Neuronal stem cell (in vitro differentiated cells): ENCODE measurements around the gene GRID1.
"Not testable (repeated sequence)": the region's sequence is repeated elsewhere in the genome, so short reads cannot be mapped to it uniquely, and the experiment has no call there.

Experiments
- DNase-seq: peaks from one replicate; pipeline ENCODE4 v3.0.0-alpha.2; 2013; ENCODE audit warnings: low spot score
- H2AFZ ChIP-seq: one replicate; pipeline ENCODE4 v1.6.1; 2013; ENCODE audit warnings: mild to moderate bottlenecking, low read length, inconsistent platforms
- H2AK5ac ChIP-seq: 2 replicates; pipeline ENCODE4 v1.6.1; 2013; ENCODE audit warnings: low read depth, mild to moderate bottlenecking, inconsistent platforms, low read length, moderate library complexity, mixed read lengths
- H2BK120ac ChIP-seq: 2 replicates; pipeline ENCODE4 v1.6.1; 2013; ENCODE audit warnings: low read depth, mild to moderate bottlenecking, inconsistent platforms, low read length, moderate library complexity, mixed read lengths
- H2BK12ac ChIP-seq: one replicate; pipeline ENCODE4 v1.6.1; 2013; ENCODE audit warnings: low read length, inconsistent platforms
- H2BK15ac ChIP-seq: 2 replicates; pipeline ENCODE4 v1.6.1; 2013; ENCODE audit warnings: mild to moderate bottlenecking, low read length, inconsistent platforms, mixed read lengths
- H2BK5ac ChIP-seq: one replicate; pipeline ENCODE4 v1.6.1; 2013; ENCODE audit warnings: inconsistent platforms, mild to moderate bottlenecking, low read length, moderate library complexity
- H3K14ac ChIP-seq: one replicate; pipeline ENCODE4 v1.6.1; 2013; ENCODE audit warnings: low read length, inconsistent platforms
- H3K18ac ChIP-seq: 2 replicates; pipeline ENCODE4 v1.6.1; 2013; ENCODE audit warnings: low read length, inconsistent platforms
- H3K23ac ChIP-seq: 2 replicates; pipeline ENCODE4 v1.6.1; 2013; ENCODE audit warnings: low read depth, mild to moderate bottlenecking, mixed read lengths, low read length, inconsistent platforms; ENCODE audit not compliant: poor library complexity
- H3K27ac ChIP-seq: replicated peaks from 3 replicates; pipeline ENCODE4 v1.5.1; 2013; ENCODE audit warnings: low read length, inconsistent platforms
- H3K27me3 ChIP-seq, 3 experiments: 2 replicates each; pipeline ENCODE4 v1.6.1; 2013; ENCODE audit warnings: low read length in 3 of 3, mild to moderate bottlenecking in 2 of 3, inconsistent platforms in 1 of 3, low read depth in 1 of 3, mixed read lengths in 1 of 3, moderate library complexity in 1 of 3; ENCODE audit not compliant: control insufficient read depth in 3 of 3, insufficient read depth in 3 of 3
- H3K36me3 ChIP-seq, 2 donors: replicated peaks in 1 of 2; 2 replicates each; pipeline ENCODE4 v1.6.1; 2013; ENCODE audit warnings: low read length in 2 of 2; ENCODE audit not compliant: control insufficient read depth in 2 of 2, insufficient read depth in 2 of 2
- H3K4ac ChIP-seq: 2 replicates; pipeline ENCODE4 v1.6.1; 2013; ENCODE audit warnings: inconsistent platforms, mild to moderate bottlenecking, low read length, moderate library complexity
- H3K4me1 ChIP-seq, 2 donors: 1 replicate in 1 of 2; 2 replicates in 1 of 2; pipeline ENCODE4 v1.6.1; 2013; ENCODE audit warnings: low read length in 2 of 2, low read depth in 1 of 2; ENCODE audit not compliant: control insufficient read depth in 2 of 2, insufficient read depth in 1 of 2
- H3K4me2 ChIP-seq: one replicate; pipeline ENCODE4 v1.6.1; 2013; ENCODE audit warnings: mild to moderate bottlenecking, low read length, inconsistent platforms; ENCODE audit not compliant: insufficient read depth, poor library complexity, severe bottlenecking
- H3K4me3 ChIP-seq, 2 donors: 2 replicates each; pipeline ENCODE4 v1.5.1; 2013; ENCODE audit warnings: low read length in 2 of 2, mild to moderate bottlenecking in 2 of 2, inconsistent platforms in 1 of 2, moderate library complexity in 1 of 2
- H3K79me1 ChIP-seq: one replicate; pipeline ENCODE4 v1.6.1; 2013; ENCODE audit warnings: low read depth, mild to moderate bottlenecking, inconsistent platforms, low read length, moderate library complexity
- H3K9ac ChIP-seq: one replicate; pipeline ENCODE4 v1.6.1; 2013; ENCODE audit warnings: mild to moderate bottlenecking, low read depth, low read length, inconsistent platforms; ENCODE audit not compliant: poor library complexity
- H3K9me3 ChIP-seq, 2 donors: replicated peaks in 1 of 2; 2 replicates each; pipeline versions ENCODE3 to v1.6.1; 2013; ENCODE audit warnings: low read length in 2 of 2, mild to moderate bottlenecking in 2 of 2, inconsistent platforms in 1 of 2, low read depth in 1 of 2, mixed read lengths in 1 of 2, moderate library complexity in 1 of 2; ENCODE audit not compliant: control insufficient read depth in 2 of 2, insufficient read depth in 1 of 2
- H4K8ac ChIP-seq: one replicate; pipeline ENCODE4 v1.6.1; 2013; ENCODE audit warnings: low read depth, mild to moderate bottlenecking, inconsistent platforms, low read length, moderate library complexity
- H4K91ac ChIP-seq: one replicate; pipeline ENCODE4 v1.6.1; 2013; ENCODE audit warnings: low read length, low read depth, mild to moderate bottlenecking, inconsistent platforms; ENCODE audit not compliant: poor library complexity
- WGBS, 2 donors: extraction: QIAGEN DNeasy Blood & Tissue Kit; methylation state at CpG; one replicate each; pipeline ENCODE4 v1.1.7; 2013; ENCODE audit warnings: missing lambda C conversion rate in 2 of 2, mixed read lengths in 1 of 2; ENCODE audit not compliant: insufficient read length in 2 of 2, insufficient replicate concordance in 1 of 2; ENCODE audit errors: extremely low coverage in 2 of 2; 5-methylcytosine and 5-hydroxymethylcytosine counted together

Gene GRID1

GRCh38 chr10:86391236-86391840 lies 24.7 kb upstream of the GRID1 start:
- Histone ChIP-seq H2BK12ac (no peak overlapping the region), H3K36me3 (no peaks in the 10 kb centered on the region), H3K9ac (no peak overlapping the region), H3K79me1 (peaks cover 2% of the 10 kb centered on the region), H3K14ac (no peak overlapping the region), H4K91ac (no peak overlapping the region), H3K4me3 (no peak overlapping the region), H3K27me3 (peaks cover 0 to 68% (median 6%) of the 10 kb centered on the region in 3 experiments), H2BK120ac (no peak overlapping the region), H3K27ac (no peak overlapping the region), H2AK5ac (no peak overlapping the region), H2BK5ac (no peak overlapping the region), H3K18ac (peak overlapping the region; percentile 1), H3K4me1 (peaks cover 0 to 8% of the 10 kb centered on the region in 2 donors), H2AFZ (no peak overlapping the region), H3K23ac (no peak overlapping the region), H3K4me2 (no peak overlapping the region), H2BK15ac (no peak overlapping the region), H3K4ac (no peak overlapping the region), H4K8ac (no peak overlapping the region), H3K9me3 (no peaks in the 10 kb centered on the region)
- no CpG with 5 or more reads among the region's 8 CpGs for WGBS, 2 donors
- DNase-seq: no peak

- Histone ChIP-seq H3K9me3 (no peaks in the 10 kb centered on the region), H3K79me1 (peaks cover 2% of the 10 kb centered on the region), H2BK120ac (no peak overlapping the region), H3K4me3 (no peak overlapping the region), H4K8ac (no peak overlapping the region), H2BK5ac (no peak overlapping the region), H3K27ac (no peak overlapping the region), H3K4ac (no peak overlapping the region), H2AK5ac (no peak overlapping the region), H3K14ac (no peak overlapping the region), H2AFZ (peak overlapping the region; percentile 72), H4K91ac (no peak overlapping the region), H3K4me2 (no peak overlapping the region), H2BK12ac (no peak overlapping the region), H3K4me1 (peaks cover 0 to 8% of the 10 kb centered on the region in 2 donors), H2BK15ac (no peak overlapping the region), H3K27me3 (peaks cover 0 to 65% (median 6%) of the 10 kb centered on the region in 3 experiments), H3K9ac (no peak overlapping the region), H3K18ac (no peak overlapping the region), H3K23ac (no peak overlapping the region), H3K36me3 (no peaks in the 10 kb centered on the region)
- whole genome bisulfite sequencing, 2 donors: 100% methylated on average over 3 of the region's 14 CpGs; no CpG with 5 or more reads in 1 of the 2 donors
- no peak for DNase-seq
These were observed 23.9 kb upstream of the GRID1 start for GRCh38 chr10:86390337-86391120.

GRCh38 chr10:86389441-86390193 lies 23.0 kb upstream of the GRID1 start:
- H4K91ac ChIP-seq: no peak overlapping the region
- no peak overlapping the region for H2BK15ac ChIP-seq
- H3K9ac ChIP-seq: peak overlapping the region; percentile 78
- no peak overlapping the region for H3K14ac ChIP-seq
- peak overlapping the region; percentile 74 for H3K18ac ChIP-seq
- peak overlapping the region; percentile 7 for H2BK120ac ChIP-seq
- no peaks in the 10 kb centered on the region for H3K36me3 ChIP-seq
- no peaks in the 10 kb centered on the region for H3K9me3 ChIP-seq
- peak overlapping the region; percentile 82 for H3K23ac ChIP-seq
- peaks cover 0 to 8% of the 10 kb centered on the region in 2 donors for H3K4me1 ChIP-seq
- H3K4me2 ChIP-seq: peak overlapping the region; percentile 70
- no peak overlapping the region for H3K27ac ChIP-seq
- peaks cover 0 to 69% (median 6%) of the 10 kb centered on the region in 3 experiments for H3K27me3 ChIP-seq
- peaks cover 2% of the 10 kb centered on the region for H3K79me1 ChIP-seq
- peak overlapping the region in 1 of 2 donors; percentile 78 for H3K4me3 ChIP-seq
- no peak overlapping the region for H2AK5ac ChIP-seq
- no peak overlapping the region for H3K4ac ChIP-seq
- WGBS, 2 donors: no CpG with 5 or more reads among the region's 53 CpGs
- H2BK5ac ChIP-seq: no peak overlapping the region
- peak overlapping the region; percentile 72 for H2AFZ ChIP-seq
- H2BK12ac ChIP-seq: no peak overlapping the region
- no peak for DNase-seq
- peak overlapping the region; percentile 93 for H4K8ac ChIP-seq

GRCh38 chr10:86389109-86389440 lies 22.5 kb upstream of the GRID1 start:
- not testable (repeated sequence) for H2BK15ac ChIP-seq, H3K9ac ChIP-seq, H4K8ac ChIP-seq, H3K23ac ChIP-seq, H3K36me3 ChIP-seq, H4K91ac ChIP-seq, H2BK12ac ChIP-seq, H3K27ac ChIP-seq, H2AK5ac ChIP-seq, H3K14ac ChIP-seq, H3K4ac ChIP-seq, H3K4me1 ChIP-seq, H2BK120ac ChIP-seq, DNase-seq, H2BK5ac ChIP-seq, H3K79me1 ChIP-seq, H3K4me3 ChIP-seq, H3K9me3 ChIP-seq, H3K18ac ChIP-seq
- Histone ChIP-seq H3K27me3 (peaks cover 0 to 69% (median 6%) of the 10 kb centered on the region in 3 experiments), H2AFZ (peak overlapping the region; percentile 72), H3K4me2 (peak overlapping the region; percentile 70)
- no CpG with 5 or more reads among the region's 12 CpGs for whole genome bisulfite sequencing, 2 donors
